ENCODE measurements around the gene LRPPRC.
A peak's percentile ranks its signal among the peaks of the same experiment; 100 is the strongest.

The LRPPRC gene

DNA sequence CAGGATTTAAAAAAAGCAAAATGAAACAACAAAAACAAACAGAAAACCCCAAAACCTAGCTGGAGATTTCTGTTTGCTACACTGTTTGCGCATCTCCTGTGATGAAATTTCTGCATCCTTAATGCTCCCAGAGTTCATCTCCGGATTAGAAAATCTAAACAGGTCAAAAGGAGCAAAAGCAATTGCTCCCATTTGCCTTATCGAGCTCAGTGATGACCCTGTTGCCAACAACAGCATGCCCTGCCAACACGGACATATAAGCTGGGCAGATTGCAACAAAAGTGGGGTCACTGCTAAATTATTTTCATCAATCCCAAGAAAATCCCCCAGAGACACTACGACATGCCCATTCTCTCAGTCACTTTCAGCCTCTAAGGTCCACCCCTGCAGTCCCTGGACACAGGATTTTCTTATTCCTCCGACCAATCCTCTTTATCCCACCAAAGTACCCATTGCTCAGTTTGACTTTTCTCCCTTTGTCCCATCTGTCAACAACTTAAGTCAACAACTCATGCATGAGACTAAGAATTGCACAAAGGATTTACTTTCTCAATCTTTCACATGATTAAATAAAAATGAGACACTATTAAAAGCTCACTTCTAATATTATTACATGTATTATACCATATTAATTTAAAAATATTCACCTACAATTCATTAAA, 89.2 kb downstream of the LRPPRC start:
- DNase-seq = no peak

DNA sequence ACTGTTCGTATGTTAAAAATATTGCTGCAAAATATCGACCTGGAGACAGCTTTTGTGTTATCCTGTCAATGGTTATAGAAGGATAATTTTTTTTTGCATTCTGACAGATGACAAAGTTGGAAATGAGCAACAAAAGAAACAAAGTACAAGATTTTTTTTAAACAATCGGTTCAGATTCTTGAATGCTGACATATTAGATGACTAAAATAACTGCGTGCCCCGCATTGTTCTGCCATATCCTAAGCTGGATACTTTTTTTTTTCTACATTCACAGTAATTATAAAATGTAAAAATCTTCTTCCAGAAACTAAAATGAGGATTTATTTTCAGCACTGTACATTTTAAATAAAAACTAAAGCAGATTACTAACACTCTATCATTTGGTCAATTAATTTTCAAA, 89.9 kb downstream of the LRPPRC start:
- no peak for DNase-seq

DNA sequence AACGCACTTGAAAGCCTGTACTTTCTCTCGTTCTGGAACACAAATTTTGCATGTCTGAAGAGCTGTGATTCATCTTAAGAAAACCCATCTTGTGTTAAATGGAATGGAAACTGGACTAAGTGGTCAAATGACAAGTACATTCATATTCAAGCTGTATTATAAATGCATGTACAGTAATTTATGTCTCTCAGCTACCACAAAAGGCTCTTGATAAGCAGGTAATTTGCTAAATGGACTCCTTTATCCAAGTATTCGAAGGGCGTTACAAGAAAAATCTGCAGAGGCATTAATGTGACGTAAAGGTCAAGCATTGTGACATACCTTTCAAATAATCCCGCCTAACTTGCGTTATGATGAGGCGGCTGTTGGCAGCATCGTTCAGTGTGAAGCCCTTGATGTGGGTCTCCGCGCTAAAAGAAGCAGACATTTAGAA, 90.4 kb downstream of the LRPPRC start:
- DNase-seq = no peak

DNA sequence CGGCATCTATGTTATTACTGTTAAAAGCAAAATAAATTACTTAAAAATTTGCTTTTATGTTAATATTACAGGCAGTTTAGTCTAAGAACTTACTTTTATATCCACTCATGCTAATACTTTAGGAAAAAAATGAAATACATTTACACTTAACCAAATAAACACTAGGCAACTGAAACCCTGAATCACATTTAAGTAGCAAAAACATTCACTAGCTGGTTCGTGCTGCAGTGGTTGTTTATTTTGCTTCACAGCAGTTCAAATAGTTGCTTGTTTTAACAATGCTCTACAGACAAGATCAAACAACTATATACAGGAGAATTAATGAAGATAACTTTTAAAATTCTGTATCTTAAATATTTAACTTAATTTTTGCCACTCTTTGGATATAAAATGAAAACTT, 96.2 kb downstream of the LRPPRC start:
- DNase-seq = no peak

DNA sequence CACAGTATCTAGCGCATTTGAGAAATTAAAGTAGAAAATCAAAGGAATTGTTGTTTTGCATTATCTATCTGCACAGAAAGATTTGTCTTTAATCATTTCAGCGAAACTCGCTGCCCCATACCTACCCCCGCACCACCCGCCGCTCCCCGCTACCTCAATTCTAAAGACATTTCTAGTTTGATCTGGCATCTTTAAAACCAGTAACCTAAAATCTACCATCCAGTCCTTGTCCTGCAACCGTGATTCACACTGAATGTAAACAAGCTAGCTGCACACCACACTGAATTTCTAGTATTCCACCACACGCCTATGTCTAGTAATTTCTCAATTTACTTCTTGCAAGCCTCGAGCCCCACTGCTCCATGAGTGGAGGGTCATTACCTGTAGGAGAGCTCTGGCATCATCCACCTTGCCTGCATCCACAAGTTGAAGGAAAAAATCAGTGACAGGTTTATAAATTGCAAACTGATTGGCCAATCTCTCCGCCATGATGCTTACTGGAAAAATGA, 96.9 kb downstream of the LRPPRC start:
- DNase-seq = no peak

DNA sequence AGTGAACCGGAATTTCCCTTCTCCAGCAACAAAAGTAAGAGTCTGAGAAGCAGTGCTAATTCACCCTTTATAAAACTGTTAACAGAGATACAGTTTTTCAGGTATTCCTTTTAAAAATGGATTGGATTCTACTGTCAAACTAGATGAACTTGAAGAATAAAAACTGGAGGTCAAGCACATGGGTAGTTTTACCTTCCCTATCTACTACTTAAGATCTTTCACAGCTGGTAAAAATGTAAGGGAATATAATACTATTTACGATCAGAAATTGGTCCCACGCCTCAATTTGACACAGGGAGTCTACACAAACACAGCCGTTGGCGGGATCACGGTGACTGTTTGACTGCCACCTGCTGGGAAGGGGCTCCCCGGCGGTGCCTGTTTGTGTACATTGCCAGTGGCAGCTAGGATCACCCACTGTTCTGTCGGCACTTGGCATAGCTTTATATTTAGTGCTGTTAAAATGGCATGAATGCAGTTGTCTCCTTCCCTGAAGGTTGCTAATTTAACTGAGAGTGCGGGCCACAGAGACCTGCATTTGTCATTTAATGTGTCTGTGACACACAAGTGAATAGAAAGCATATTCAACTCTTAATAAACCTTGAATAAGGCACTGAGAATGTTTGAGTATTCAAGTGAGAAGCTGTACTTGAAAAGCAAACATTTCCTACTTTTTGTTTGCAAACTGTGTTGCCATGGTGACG, 97.5 kb downstream of the LRPPRC start:
- DNase-seq = no peak

DNA sequence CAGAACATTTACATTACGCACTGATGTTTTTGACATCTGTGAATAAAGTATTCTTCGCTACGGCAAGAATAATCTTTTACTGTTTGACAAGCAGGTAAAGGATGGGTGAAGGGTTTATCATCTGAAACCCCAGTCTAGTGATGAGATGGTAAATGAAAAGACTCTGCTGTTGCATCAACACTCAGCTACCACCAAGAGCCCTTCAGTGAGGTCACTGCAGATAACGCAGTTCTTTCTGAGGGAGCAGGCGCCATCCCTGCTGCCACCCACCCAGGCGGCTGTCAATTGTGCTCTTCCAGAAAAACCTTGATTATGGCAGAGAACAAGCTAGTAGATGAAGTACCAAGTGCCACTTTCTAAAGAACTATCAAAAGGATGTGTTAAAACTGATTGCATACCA, 98.3 kb downstream of the LRPPRC start:
- no peak for DNase-seq

DNA sequence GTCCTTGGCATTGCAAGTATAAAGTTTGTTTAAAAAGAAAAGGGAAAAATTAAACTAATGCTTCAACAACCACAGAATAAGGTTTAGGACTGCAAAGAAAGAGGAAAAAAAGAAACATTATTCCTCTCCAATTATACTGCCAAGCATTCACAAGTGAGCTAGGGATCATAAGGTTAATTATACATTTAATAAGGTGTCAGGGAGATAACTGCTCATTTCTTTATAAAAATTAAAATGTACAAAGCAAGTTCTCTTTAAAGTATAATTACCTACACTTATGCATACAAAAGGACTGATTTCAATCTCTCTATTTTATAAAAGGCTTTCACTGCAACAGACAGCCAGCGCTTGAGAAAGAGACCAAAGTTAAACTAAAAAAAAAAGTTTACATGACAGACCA, 98.9 kb downstream of the LRPPRC start:
- DNase-seq = no peak

DNA sequence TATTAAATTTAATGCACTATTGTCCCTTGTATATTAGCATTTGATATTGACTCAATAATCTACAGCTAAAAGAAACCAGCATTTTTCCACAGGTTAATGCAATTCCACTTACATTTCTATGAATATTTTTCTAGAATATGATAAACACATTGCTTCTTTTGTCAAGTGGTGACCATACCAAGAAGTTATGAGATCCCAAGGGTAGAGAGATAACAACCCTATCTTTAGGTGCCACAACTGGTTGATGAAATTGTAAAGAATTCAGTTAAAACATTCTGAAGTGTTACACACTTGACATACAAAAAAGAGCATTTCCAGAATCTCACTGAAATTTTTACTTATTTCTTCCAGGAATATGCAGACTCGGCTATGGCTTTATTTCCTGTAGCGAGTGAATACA, 101.0 kb downstream of the LRPPRC start:
- no peak for DNase-seq

DNA sequence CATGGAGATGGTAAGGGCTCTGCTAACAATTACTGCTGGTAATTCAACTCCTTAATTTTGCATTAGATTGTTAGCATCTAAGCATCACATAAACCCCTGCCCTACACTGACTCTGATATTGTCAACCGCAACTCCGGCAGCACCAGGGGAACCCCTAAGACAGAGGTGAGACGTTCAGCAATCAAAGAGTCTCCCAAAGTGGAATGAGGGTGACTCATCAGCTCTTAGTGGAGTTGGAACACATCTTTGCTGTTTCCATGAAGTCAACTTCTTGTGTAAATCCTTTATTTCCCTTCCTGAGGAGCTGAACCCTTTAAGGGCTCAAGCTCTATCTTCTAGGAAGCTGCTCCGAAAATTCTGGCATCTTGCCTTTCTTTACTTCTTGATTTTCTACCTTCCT, 104.9 kb downstream of the LRPPRC start:
- DNase-seq = peak; percentile 9

DNA sequence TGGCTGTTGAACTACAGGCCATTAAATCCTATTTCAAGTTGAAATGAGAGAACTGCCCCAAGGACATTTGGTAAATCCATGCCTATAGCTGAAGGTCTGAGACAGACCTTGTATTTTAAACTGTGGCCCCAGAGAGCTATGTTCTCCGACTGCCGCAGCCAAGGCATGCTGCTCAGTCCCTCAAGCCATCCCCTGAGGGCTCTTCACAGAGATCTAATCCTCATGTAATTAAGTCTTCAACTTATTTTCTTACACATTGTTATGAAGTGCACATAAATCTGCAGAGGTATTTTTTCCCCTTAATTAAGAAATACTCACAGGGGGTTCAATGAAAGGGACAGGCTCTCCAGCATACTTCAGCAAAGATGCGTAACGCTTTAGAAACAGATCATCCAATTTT, 106.4 kb downstream of the LRPPRC start:
- DNase-seq = no peak

DNA sequence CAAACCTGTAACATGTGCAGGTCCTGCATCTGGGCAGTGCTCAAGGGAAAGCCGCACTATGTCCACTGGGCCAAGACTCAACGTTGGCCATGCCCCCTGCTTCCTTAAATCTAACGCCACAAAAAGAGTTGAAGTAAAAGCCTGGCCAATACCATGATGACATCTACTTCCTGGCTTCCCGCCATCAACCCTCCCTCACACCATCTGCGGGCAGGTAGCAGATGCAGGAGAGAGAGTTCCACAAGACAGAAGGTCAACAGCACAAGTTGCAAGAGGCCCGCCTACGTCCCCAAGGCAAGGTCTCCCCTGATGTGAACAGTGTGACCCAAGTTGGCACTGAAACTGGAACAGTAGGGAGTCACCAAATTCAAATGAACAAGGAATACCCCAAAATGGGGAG, 108.6 kb downstream of the LRPPRC start:
- DNase-seq = no peak

DNA sequence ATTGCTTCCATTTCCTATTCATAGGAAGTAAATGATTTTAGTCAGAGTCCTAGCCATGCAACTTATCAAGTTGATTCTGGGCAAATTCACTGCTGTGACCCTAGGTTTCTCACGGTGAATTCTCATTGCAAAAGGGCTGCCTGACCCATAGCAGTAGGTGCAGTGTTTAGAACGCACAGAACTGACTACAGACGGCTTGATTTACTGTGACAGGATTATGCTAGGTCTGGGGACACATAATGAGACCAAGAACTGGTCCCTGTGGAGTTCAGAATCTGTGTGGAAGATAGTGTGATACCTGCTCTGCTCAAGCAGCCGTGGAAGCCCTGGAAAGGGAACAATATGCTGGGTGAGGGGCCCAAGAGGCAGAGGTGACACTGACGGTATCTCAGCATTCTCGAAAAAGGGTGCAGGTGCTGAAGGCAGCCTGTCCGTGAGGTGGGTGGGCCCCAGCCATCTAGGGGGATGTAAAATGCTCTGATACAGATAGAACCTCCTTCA, 110.6 kb downstream of the LRPPRC start:
- DNase-seq = no peak

DNA sequence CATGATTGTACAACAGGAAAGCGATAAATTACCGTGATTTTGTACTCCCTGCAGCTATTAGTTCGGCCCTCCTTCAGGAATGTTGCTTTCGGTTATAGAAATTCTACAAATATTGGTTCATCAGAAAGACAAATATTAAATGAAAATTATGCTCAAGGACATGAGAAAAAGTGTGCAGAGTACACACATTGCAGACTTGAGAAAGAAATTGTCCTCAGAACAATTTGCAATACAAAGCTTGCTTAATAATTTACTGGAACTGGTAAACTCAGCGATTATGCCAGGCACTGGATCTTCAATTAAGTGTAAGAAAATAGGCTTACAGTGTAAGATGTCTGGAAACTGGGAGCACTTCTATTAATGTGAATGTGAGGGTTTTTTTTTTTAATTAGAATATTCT, 111.1 kb downstream of the LRPPRC start:
- DNase-seq = no peak

DNA sequence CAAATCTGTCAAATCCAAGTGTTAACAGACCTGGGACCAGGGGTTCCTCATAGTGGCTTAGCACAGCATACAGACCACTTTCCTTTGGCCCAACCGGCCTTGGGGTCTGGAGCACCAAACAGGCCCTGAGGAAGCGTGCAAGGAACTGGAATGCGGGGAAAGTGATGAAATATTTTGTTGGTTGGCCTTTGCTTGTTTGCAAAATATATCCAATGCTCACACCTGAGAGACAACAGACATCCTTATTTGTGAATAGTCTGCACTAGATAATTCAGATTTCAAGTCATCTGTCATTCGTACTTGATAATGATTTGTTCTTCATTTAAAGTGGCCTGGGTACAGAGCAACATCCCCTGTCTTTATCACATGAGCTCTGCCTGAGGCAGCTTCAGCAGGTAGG, 113.5 kb downstream of the LRPPRC start:
- no peak for DNase-seq

DNA sequence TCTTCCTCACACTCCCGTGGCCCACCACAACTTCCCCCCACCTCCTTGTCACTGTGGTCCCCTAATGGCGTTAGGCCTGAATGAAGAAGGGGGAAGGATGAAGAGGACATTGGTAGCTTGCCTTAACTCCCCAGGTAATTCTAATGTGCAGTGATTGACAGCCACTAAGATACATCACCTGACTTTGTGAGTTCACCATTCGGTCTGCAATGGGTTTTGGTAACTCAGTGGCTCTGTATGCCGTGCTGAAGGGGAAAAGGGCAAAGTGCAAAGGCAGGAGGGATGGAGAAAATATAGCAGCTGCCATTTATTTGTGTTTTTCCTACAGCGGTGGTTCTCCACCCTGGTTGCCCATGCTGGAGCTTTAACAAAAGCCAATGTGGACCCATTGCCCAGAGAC, 114.8 kb downstream of the LRPPRC start:
- DNase-seq = no peak

DNA sequence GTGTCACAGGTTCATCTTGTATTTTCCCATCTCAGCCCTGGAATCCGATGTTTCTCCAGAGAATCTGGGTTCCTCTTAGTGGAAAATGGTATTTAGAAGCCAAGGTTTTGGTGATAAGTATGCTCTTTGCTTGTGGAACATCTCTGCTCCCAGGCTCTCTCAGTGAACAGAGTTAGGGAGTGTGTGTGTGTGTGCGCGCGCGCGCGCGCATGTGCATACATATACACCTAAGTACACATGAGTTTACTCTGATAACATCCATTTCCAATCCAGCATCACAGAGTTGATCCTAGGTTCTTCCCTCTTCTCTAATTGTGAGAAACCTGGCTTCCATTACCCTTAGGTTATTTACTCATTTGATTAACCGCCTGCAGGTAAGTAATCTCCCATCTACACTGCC, 115.3 kb downstream of the LRPPRC start:
- no peak for DNase-seq

DNA sequence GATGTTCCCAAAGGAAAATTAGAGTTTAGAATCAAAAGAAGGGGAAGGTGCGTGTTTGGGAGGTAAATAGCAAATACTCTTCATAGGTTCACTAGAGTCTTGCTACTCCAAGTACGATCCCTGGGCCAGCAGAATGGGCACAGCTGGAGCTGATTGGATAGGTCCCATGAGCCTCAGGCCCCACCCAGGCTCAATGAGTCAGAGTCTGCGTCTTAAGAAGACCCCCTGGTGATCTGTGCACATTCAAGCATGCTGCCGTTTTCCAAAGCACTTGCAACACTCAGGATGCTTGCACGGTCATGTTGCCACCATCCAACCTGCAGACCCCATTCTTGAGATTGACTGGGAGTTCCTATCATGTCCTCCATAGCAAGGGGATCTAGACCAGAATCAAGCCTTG, 116.5 kb downstream of the LRPPRC start:
- DNase-seq = peak; percentile 4

DNA sequence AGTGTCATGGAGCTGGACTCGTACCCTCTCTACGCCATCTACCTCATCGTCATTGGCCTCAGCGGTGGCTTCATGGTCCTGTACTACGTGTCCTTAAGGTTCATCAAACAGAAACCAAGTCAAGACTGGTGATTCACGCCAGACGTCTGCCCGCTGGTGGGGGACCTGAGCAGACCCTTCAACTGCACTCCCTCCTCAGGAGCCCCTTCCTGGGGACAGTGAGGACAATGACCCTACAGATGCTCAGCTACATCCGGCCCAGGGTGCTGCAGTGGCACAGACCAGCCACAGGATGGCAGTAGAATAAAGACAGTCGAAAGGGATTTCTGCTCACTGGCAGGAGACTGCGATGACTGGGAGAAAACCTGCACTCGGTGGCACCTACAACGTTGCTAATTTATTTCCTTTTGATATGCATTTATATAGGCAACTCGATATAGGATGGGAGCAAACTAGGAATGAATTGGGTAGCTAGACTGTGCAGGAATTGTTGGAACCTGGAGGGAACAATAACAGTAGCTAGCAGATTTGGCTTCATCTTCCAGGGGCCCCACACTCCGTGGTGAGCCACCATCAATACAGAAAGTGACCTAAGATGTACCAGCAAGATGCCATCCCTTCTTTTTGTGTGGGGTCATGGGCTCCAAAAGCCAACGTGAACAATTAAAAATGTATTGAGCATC, 117.9 kb downstream of the LRPPRC start:
- DNase-seq = peak; percentile 37

DNA sequence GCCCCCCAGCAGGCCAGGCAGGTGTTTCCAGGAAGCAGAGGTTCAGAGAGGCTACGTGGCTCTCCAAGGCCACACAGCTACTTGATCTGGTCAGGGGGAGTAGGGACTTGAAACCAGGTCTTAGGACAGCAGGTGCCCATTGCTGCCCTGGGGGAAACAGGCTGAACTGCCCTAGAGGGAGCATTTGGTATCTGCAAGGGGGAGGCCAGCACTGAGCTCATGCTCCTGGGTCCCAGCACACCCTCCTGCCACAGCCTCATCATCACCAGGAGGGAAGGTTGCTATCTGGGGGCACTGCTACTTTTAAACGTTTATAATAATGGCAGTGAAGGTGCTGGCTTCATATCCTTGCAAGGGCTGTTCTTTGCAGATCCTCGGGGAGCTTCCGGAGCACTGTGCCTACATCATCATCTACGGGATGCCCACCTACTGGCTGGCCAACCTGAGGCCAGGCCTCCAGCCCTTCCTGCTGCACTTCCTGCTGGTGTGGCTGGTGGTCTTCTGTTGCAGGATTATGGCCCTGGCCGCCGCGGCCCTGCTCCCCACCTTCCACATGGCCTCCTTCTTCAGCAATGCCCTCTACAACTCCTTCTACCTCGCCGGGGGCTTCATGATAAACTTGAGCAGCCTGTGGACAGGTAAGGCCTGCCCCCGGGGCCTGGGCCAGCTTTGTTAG, 120.9 kb downstream of the LRPPRC start:
- no peak for DNase-seq

DNA sequence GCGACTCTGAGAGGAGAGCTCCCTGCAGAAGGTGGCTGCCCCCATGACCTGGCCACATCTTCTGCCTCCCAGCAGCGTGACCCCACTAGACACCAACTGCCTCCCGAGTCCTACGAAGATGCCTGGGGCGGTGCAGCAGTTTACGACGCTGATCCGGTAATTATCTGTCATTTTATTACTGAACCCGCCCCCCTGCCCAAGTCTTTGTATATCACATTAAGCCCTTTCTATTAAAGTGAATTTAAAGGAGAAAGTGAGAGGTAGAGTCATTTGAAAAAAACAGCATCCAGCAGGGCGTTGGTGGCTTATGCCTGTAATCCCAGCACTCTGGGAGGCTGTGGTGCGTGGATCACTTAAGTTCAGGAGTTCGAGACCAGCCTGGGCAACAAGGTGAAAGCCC, 123.6 kb downstream of the LRPPRC start:
- DNase-seq = no peak

DNA sequence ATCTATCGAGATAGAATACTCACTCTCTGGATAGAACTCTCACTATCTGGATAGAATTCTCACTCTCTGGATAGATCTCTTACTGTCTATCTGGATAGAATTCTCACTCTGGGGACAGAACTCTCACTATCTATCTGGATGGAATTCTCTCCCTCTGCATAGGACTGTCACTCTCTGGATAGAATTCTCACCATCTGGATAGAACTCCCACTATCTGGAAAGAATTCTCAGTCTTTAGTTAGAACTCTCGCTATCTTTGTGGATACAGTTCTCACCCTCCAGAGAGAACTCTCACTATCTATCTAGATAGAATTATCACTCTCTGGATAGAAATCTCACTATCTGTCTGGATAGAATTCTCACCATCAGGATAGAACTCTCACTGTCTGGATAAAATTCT, 140.5 kb downstream of the LRPPRC start:
- no peak for DNase-seq

DNA sequence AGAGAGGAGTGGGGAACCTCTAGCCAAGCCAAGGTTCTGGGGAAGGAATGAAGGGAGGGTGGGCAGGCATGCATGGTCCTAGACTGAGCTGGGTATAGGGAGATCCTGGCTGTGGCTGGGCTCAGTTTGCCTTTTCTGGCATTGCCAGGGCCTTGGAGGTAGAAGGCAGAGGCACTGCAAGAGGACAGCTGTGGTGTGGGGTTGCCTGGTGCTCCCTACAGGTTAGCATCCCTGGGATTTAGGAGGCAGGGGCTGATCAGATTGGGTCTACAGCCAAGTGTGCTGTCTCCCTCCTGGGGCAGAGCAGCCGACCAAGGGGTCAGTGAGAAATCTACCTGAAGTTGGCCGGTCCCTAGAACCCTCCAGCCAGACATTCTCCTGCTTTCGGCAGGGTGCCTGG, 141.1 kb downstream of the LRPPRC start:
- no peak for DNase-seq

Data from fibroblast of skin of abdomen (primary cell).